GM21825 (cell line): Measurements from ENCODE around the gene ACO2.

Experiments used
- ATAC-seq: cut with Tn5 transposase; IDR thresholded peaks from one replicate; pipeline ENCODE4 v1.9.1; 2021; ENCODE audit warnings: mild to moderate bottlenecking, moderate library complexity; ENCODE audit not compliant: unreplicated experiment

The ACO2 gene

GRCh38 chr22:41488076-41488475 lies 19.2 kb downstream of the ACO2 start:
- ATAC-seq, result no peak

DNA sequence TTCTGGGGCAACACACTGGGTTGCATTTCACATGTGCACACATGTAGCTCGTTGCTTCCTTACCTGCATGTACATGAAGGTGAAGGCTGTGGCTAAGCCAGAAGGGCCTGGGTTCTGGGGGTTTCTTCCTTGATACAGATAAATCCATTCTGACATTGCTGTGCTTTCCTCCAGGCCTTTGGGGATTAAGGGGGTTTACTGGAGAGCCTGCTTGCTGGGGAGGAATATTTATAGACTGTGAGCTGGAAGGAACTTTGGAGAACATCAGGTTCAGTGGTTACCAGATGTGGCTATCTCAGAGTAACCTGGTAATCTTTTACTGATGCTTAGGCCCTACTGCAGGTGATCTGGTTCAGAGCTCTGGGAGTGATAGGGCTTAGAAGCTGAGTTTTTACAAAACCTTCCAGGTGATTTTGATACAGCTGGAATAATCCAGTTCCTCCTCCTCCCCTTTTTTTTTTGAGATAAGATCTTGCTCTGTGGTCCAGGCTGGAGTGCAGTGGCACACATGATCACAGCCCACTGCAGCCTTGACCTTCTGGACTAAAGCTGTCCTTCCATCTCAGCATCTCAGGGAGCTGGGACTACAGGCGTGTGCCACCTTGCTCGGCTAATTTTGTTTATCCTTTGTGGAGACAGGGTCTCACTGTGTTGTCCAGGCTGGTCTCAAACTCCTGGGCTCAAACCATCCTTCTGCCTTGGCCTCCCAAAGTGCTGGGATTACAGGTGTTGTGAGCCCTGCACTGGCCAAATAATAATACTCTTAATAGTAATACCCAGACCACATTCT lies 19.9 kb downstream of the ACO2 start:
- no peak for ATAC-seq

DNA sequence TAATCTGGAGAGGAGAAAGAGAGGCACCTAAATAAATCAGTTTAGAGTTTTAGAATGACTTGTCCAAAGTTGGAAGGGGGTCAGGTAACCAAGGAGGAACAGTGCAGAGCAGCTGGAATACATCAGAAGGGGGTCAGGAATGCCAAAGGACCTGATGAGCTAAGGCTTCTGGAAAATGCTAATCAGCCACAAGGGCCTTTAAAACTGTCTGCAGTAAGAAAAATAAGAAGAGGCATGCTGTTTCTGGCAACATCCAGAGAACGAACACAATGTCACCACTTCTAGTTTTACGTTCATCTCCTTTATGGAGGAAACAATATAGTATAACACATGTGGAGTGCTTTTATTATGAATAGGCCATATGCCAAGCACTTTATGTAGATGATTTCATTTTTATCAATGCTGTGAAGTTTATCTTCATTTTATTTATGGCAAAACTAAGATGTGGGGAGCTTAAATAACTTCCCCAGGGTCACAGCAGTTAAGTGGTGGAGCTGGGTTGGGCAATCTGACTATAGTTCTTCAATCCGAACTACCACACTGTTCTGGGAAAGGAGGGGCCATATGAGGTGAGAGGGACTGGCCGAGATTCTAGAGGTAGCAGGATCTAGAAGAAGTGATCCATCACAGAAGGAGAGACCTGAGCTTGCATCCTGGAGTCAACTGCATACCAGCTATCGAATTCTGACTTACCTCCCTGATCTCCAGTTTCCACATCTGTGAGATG lies 22.6 kb downstream of the ACO2 start:
- ATAC-seq, result no peak

- no peak for ATAC-seq
Observed at GRCh38 chr22:41498303-41498835, 29.5 kb downstream of the ACO2 start.

DNA sequence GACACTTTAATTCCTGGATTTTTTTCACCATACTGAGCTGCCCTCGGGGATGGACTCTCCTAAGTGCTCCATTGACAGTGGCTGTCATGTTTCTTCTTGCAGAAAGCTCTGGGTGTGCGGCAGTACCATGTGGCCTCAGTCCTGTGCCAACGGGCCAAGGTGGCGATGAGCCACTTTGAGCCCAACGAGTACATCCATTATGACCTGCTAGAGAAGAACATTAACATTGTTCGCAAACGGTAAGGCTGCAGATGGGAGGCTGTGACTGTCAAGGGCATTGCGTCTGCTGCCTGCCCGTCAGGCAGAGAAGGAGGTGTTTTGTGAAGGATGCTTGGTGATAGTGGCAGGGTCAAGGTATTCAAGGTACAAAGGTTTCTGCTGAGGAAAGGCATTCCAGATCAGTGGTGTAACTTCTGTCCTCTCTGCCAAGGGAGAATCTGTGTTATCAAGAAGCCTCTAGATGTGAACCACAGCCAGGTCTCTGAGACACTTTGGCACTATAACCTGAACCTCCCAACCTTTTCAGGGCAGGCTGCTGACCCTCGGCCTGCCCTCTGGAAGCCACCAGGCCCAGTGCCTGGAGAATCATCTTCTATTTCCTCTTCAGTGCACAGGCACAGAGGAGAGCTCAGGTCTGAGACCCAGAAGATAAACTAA lies 30.8 kb downstream of the ACO2 start:
- ATAC-seq, result no peak

GRCh38 chr22:41500303-41500702 lies 31.4 kb downstream of the ACO2 start:
- no peak for ATAC-seq

DNA sequence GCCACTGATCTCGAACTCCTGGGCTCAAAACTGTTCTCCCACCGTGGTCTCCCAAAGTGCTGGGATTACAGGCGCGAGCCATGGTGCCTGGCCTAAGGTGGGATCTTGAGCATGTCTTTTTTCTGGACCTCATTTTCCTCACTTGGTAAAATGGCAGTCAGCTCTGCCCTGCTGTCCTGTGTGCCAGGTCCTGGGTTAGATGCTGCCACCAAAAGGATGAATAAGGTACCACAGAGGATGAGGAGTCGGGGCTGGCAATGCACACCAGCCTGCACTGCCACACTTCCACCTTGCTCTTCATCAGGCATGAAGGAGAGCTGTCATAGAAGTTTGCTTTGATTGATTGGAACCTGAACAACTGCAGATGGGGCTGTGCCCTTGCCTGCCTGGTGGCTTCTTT lies 32.3 kb downstream of the ACO2 start:
- no peak for ATAC-seq

- ATAC-seq, result no peak
Observed at GRCh38 chr22:41504397-41504796, 35.5 kb downstream of the ACO2 start.

- ATAC-seq, result no peak
Observed at GRCh38 chr22:41504816-41505215, 35.9 kb downstream of the ACO2 start.

DNA sequence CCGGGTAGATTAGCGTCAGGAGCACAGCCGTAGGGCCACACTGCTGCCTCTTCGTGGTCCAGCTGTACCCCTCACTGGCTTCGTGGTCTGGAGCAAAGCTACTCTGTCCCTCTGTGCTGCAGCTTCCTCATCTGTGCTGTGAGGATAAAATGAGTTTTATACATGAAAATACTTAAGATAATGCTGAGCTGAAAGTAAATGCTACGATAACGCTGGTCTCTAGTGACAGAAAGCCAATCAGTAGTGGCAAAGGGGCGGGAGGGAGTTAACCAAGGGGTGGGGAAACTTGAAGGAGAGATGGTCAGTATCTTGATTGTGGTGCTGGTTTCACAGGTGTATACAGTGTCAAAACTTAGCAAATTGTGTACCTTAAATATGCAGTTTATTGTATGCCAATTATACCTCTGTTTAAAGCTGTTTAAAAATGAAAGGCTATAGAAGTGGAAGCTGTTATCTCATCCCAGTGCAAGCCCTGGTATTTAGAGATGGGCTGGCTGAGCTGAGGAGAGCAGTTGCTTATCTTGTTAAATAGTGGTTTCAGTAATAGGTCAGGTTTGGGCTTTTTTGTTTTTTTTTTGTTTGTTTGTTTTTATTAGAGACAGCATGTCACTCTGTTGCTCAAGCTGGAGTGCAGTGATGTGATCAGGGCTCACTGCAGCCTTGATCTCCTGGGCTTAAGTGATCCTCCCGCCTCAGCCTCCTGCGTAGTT lies 36.7 kb downstream of the ACO2 start:
- no peak for ATAC-seq

DNA sequence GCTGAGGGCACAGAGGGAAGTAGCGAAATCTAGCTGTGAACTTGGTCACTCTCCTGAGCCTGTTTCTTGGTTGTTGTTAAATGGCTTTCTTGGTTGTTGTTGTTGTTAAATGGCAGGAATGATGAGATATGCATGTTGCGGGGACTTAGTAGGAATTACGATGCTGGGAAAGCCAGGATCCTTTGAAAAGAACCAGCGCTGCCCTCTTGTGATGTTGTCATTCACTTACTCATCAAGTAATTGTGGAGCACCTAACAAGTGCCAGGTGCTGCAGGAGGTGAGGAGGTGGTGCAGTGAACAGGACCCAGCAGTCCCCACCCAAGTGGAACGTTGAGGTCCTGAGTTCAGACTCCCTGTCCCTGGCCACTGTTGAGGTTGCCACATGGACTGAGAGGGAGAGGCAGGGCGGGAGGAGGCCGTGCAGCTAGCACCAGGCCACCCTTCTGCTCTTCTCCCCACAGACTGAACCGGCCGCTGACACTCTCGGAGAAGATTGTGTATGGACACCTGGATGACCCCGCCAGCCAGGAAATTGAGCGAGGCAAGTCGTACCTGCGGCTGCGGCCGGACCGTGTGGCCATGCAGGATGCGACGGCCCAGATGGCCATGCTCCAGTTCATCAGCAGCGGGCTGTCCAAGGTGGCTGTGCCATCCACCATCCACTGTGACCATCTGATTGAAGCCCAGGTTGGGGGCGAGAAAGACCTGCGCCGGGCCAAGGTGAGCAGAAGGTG lies 38.6 kb downstream of the ACO2 start:
- ATAC-seq, result no peak

GRCh38 chr22:41508770-41509170 lies 39.9 kb downstream of the ACO2 start:
- no peak for ATAC-seq

GRCh38 chr22:41511521-41511968 lies 42.6 kb downstream of the ACO2 start:
- no peak for ATAC-seq

DNA sequence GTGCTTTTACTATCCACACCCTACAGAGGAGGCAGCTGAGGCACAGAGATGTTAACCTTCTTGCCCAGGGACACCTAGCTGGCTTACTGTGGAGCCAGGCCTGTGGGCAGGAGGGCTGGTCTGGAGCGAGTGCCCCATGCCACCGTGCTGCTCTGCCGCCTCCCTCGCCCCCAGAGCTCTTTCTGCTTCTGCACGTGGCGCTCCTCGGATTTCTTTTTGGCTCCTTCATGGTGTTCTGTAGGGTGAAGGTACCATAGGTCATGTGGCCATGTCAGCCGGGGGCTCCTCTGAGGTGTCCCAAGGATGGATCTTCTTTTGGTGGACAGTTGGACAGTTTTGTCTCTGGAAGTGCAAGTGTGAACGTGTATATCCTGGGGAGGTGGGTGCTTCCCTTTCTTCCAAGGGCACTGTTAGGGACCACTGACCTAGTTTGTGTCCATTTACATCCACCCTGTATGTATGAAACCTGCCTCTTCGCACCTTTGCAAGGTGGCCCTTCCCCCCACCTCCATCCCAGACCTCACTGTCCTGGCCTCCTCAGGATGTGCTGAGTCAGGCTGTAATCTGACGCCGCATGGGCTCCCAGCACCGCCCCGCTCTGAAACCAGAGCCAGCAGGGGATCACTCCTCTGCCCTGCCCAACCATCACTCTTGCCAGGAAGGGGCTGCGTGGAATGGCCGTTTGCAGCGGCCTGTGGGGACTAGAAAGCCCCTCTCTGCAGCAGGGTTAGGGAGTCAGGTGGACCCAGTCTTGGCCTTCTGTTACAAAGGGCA lies 43.7 kb downstream of the ACO2 start:
- ATAC-seq, result no peak

DNA sequence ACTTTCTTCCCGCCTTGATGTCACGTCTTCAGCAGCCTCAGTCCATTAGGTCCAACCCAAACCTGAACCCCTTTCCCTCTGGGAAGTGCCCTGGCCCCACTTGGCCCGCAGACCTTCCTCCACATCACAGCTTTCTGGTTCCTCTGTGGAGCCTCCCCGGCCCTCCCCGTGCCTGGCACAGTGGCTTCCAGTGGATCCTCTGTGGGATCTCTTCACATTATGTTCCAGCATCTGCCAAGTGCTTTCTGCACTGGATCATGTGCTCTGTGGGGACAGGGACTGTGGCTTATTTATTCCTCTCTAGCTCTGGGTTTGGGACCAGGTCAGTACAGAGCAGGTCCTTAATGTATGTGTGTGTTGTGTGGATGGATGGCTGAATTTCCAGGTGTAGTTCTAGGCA lies 44.5 kb downstream of the ACO2 start:
- no peak for ATAC-seq

DNA sequence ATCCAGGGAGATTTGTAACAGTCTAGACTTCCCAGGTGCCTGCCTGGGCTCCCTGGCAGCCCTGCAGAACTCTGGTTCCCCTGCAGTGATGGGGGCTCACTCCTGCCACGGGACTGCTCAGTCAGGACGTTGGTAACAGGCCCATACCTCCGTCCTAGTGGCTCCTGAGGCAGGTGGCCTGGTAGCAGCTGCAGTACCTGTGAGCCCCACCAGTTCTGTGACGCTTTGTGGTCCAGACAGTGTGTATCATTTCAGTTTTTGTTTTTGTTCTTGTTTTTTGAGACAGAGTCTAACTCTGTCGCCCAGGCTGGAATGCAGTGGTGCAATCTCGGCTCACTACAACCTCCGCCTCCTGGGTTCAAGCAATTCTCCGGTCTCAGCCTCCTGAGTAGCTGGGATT lies 47.5 kb downstream of the ACO2 start:
- ATAC-seq, result no peak

- ATAC-seq, result no peak
Observed at GRCh38 chr22:41517172-41518047, 48.5 kb downstream of the ACO2 start.

GRCh38 chr22:41518048-41518347 lies 49.1 kb downstream of the ACO2 start:
- no peak for ATAC-seq

GRCh38 chr22:41521126-41521525 lies 52.2 kb downstream of the ACO2 start:
- no peak for ATAC-seq
